Ovary (tissue), 9 donors: ENCODE measurements around the gene SMURF1. TPM values are rescaled to one million over a fixed set of nuclear protein-coding genes. Genes with fewer than 3 reads are reported as not detected.

Experiments
- DNase-seq, 5 donors: peaks; one replicate each; pipeline ENCODE4 v3.0.0-alpha.2; 2019 to 2020
- H3K27ac ChIP-seq, 2 donors: fragments of 200-600 bp; one replicate each; pipeline versions ENCODE4 v1.5.1 to v1.8.0; 2019 to 2022
- H3K27me3 ChIP-seq: fragments of 200-600 bp; one replicate; pipeline ENCODE4 v1.8.0; 2022
- H3K36me3 ChIP-seq: fragments of 200-600 bp; sonication (generic); one replicate; pipeline ENCODE4 v1.5.1; 2019
- H3K4me1 ChIP-seq: one replicate; pipeline ENCODE4 v1.8.1; 2013; ENCODE audit warnings: mild to moderate bottlenecking, moderate library complexity; ENCODE audit not compliant: insufficient read depth
- H3K4me3 ChIP-seq: fragments of 200-600 bp; sonication (generic); one replicate; pipeline ENCODE4 v1.5.1; 2017
- H3K9me3 ChIP-seq, 2 donors: fragments of 200-600 bp in 1 of 2; sonication (generic) in 1 of 2; one replicate each; pipeline versions ENCODE4 v1.5.1 to v1.8.1; 2013 to 2019; ENCODE audit warnings: mild to moderate bottlenecking in 1 of 2, moderate library complexity in 1 of 2
- CTCF ChIP-seq, 3 donors: fragments of 450-650 bp in 2 of 3; fragments of 200-600 bp in 1 of 3; IDR thresholded peaks; one replicate each; pipeline versions ENCODE4 v1.5.1 to v1.8.0; 2016 to 2022; ENCODE audit warnings: antibody characterized with exemption in 3 of 3, mild to moderate bottlenecking in 1 of 3
- EP300 ChIP-seq: sonication (generic); formaldehyde crosslinking; IDR thresholded peaks from one replicate; pipeline ENCODE4 v1.6.1; 2017; ENCODE audit warnings: antibody characterized with exemption
- POLR2A ChIP-seq: fragments of 450-650 bp; IDR thresholded peaks from one replicate; pipeline ENCODE4 v1.6.1; 2017; ENCODE audit warnings: antibody characterized with exemption, mild to moderate bottlenecking, moderate library complexity
- WGBS, 3 donors: extraction: QIAGEN DNeasy Blood & Tissue Kit in 1 of 3; methylation state at CpG; one replicate each; pipeline versions ENCODE4 v1.1.5 to v1.1.7; 2013 to 2017; 5-methylcytosine and 5-hydroxymethylcytosine counted together
- intact Hi-C, 4 donors: fragments of 100-400 bp; cut with DNase I; formaldehyde crosslinking; loops; one replicate each; pipeline versions ENCODE4 v1.11.0 to v1.15.1; 2022 to 2023
- polyA plus RNA-seq, 2 donors: library from polyadenylated mRNA; stranded (reverse); fragments of 200-250 nt in 1 of 2; fragments of 350-450 nt in 1 of 2; fragmentation: Illumina TruSeq in 1 of 2; extraction: RNeasy Lipid Tissue Mini Kit (QIAGEN cat#74804) in 1 of 2; gene quantifications; one replicate each; pipeline ENCODE4 v1.2.3, GENCODE V29; 2013 to 2014
- total RNA-seq, 7 donors: library from RNA; depleted of rRNA in 2 of 7; stranded (reverse); fragments of >200 nt in 2 of 7; fragmentation: NEBNext Ultra II Directional in 3 of 7; extraction: Animal tissue kit (Norgen Biotek cat#: 25700) in 3 of 7; gene quantifications; one replicate each; pipeline versions ENCODE4 v1.1.0 to v1.2.4, GENCODE V29; 2016 to 2023
- donor health status: DM: no; HTN: no; CAD: no; lungs with moderate emphysema.
- donor health status: DM: no; HTN: no; CAD: no.
- donor health status: Bipolar disorder and iron deficiency.
- donor health status: DM: yes; HTN: yes; CAD: no.
- donor health status: DM: no; HTN: no; CAD: no.
- donor health status: DM: yes; HTN: yes; CAD: no.

Gene SMURF1
- total and polyA plus RNA-seq, 9 donors = 15.1 to 40.3 (median 27.2) TPM

DNA sequence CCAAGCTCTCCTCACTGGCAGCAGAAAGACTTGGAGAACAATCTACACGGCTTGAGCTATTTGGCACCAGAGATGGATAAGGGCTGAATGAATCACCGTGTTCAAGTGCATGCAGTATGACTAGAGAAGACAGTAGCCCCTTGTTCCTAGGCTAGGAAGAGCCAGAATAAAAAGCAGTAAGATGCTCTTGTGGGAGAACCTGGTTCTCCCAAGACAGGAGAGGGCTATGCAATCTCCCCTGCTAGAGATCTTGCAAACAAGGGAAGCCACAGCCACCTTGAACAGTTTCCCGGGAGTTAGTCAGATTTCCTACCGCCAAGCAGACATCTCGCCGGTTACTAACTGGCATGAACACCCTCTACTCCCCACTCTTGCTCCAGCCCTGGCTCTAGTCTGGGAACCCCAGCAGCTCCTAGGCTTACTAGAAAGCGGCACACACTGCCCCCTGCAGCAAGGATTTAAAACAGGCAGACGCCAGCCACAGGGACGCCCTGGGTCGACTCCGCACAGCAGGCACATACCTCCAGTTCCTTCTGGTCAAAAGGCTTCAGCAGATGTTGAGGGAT, 107.3 kb downstream of the SMURF1 start:
- H3K9me3 ChIP-seq = no peaks in the 10 kb centered on the region
- intact Hi-C loops = loop anchor here in 1 of 4 donors (5.0 kb wide), 1 partner anchor 106 kb away; the partner anchor contains the start of gene SMURF1
- 29 to 49% (median 37%) methylated on average over 11 of the region's 11 CpGs for WGBS, 3 donors
- no peaks in the 10 kb centered on the region for H3K27me3 ChIP-seq
- no peak overlapping the region for H3K4me3 ChIP-seq
- no peak for DNase-seq
- H3K27ac ChIP-seq = no peak overlapping the region
- TF ChIP-seq EP300 (no peak), CTCF (IDR thresholded peaks at IDR 0.05) (peak in 1 of 3 donors; percentile 12)
- H3K36me3 ChIP-seq = no peaks in the 10 kb centered on the region
- H3K4me1 ChIP-seq = no peaks in the 10 kb centered on the region

DNA sequence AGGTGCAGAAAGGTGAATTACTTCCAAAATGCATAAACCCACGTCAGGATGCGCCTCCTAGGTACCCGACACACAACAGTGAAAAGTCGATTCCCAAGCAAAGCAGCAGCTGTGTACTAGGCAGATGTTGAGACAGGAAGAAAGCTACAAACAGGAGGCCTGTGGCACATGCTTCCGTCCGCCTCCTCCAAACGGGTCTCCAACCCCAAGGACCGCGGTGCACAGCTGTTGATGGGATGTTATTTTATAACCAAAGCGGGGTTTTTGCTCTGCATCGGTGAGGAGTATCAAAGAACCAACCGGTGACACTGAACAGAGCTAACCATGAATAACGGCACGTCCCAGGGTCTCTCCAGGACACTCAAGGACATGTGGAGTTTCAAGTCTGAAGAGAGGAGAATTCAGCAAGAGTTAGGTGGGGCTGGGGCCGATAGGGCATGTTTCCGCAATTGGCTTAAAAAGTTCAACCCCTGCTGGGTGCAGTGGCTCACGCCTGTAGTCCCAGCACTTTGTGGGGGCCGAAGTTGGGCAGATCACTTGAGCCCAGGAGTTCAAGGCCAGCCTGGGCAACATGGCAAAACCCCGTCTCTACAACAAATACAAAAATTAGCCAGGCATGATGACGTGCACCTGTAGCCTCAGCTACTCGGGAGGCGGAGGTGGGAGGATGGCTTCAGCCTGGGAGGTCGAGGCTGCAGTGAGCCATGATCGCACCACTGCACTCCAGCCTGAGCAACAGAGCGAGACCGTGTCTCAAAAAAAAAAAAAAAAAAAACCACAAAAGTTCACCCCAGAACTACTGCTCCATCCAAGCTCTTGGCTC, 108.0 kb downstream of the SMURF1 start:
- intact Hi-C loops = loop anchor here in 1 of 4 donors (5.0 kb wide), 1 partner anchor 106 kb away; the partner anchor contains the start of gene SMURF1
- Histone ChIP-seq H3K27ac (no peak overlapping the region), H3K9me3 (no peaks in the 10 kb centered on the region), H3K36me3 (no peaks in the 10 kb centered on the region), H3K27me3 (no peaks in the 10 kb centered on the region), H3K4me3 (no peak overlapping the region), H3K4me1 (no peaks in the 10 kb centered on the region)
- TF ChIP-seq POLR2A (no peak), CTCF (IDR thresholded peaks at IDR 0.05) (no peak), EP300 (no peak)
- DNase-seq = no peak
- WGBS, 3 donors = 34 to 74% (median 46%) methylated on average over 26 of the region's 26 CpGs

DNA sequence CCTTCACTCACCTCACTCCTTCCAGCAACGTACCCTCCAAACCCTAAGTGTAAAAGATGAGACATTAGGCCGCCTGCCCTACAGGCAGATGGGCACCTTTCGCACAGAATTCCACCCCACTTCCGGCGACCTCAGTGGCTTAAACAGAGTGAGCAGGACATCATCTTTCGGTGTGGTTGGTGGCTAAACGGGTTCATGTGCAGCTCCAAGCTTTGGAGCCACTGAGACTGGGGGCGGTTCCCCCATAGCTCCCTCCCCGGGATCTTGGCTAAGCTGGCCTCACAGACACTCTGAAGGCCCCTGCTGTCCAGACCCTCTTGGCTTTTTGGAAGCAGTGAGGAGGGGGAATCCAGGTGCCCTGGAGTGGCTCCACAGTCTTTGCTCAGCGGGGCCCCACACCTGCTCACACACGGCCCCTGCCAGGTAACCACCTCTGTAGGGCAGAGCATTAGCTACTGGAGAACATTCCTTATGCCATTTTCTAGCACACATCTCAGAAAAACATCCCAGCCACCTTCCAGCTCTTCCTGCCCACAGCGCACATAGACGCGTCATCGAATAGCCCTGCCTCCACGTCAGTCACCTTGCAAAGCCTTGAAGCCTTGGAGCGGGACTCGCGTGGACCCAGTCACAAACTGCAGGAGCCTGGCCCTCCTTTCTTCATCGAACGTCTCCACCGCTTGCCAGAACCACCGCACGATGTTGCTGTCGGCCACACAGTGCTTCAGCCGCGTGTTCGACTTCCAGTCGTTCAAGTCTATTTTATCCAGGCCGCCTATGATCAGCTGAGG, 108.8 kb downstream of the SMURF1 start:
- no peaks in the 10 kb centered on the region for H3K4me1 ChIP-seq
- no peak overlapping the region for H3K4me3 ChIP-seq
- intact Hi-C loops = loop anchor here in 1 of 4 donors (5.0 kb wide), 1 partner anchor 107 kb away; the partner anchor contains the start of gene SMURF1
- no peak overlapping the region for H3K27ac ChIP-seq
- WGBS, 3 donors = 88 to 91% (median 88%) methylated on average over 30 of the region's 30 CpGs
- no peak for DNase-seq
- H3K27me3 ChIP-seq = no peaks in the 10 kb centered on the region
- TF ChIP-seq CTCF (IDR thresholded peaks at IDR 0.05) = no peak
- no peak for TF ChIP-seq EP300
- no peak for TF ChIP-seq POLR2A
- H3K9me3 ChIP-seq = peaks cover 0 to 2% of the 10 kb centered on the region in 2 donors
- no peaks in the 10 kb centered on the region for H3K36me3 ChIP-seq

- Histone ChIP-seq H3K36me3 (no peaks in the 10 kb centered on the region), H3K4me1 (no peaks in the 10 kb centered on the region), H3K4me3 (no peak overlapping the region), H3K27me3 (no peaks in the 10 kb centered on the region), H3K27ac (no peak overlapping the region), H3K9me3 (peaks cover 0 to 5% of the 10 kb centered on the region in 2 donors)
- TF ChIP-seq EP300 (no peak), POLR2A (no peak), CTCF (IDR thresholded peaks at IDR 0.05) (no peak)
- intact Hi-C loops = no loop called here
- no peak for DNase-seq
- 70 to 88% (median 78%) methylated on average over 4 of the region's 4 CpGs for WGBS, 3 donors
Measured at GRCh38 chr7:99033765-99034164, 110.1 kb downstream of the SMURF1 start.
